ENCODE measurements around the gene RNF8.
A peak's percentile ranks its signal among the peaks of the same experiment; 100 is the strongest.

RNF8 gene

GRCh38 chr6:37309046-37309445 is 44.7 kb upstream of the RNF8 start:
- CTCF ChIA-PET, result interaction anchor here (1.6 to 12.9 kb wide), 2 partner anchors 14 to 16 kb away, joined by 3 to 127 read pairs; no protein-coding TSS in a partner anchor
- DNase-seq (ENCODE audit: extremely low spot score), result no peak
- POLR2A ChIA-PET, result no interaction called here
- TF ChIP-seq CTCF (IDR thresholded peaks at IDR 0.05; ENCODE audit: control extremely low read depth, extremely low read depth, low read depth, missing control alignments), result no peak

- DNase-seq (ENCODE audit: extremely low spot score), result no peak
- no peak for TF ChIP-seq CTCF (IDR thresholded peaks at IDR 0.05; ENCODE audit: control extremely low read depth, extremely low read depth, low read depth, missing control alignments)
- POLR2A ChIA-PET, result no interaction called here
- CTCF ChIA-PET, result interaction anchor here (1.1 to 12.9 kb wide), 5 partner anchors 10 to 292 kb away, joined by 3 to 127 read pairs (median 4); no protein-coding TSS in a partner anchor
Observed at GRCh38 chr6:37309692-37310091, 44.1 kb upstream of the RNF8 start.

GRCh38 chr6:37310966-37311365 is 42.8 kb upstream of the RNF8 start:
- no peak for TF ChIP-seq CTCF (IDR thresholded peaks at IDR 0.05; ENCODE audit: control extremely low read depth, extremely low read depth, low read depth, missing control alignments)
- no peak for DNase-seq (ENCODE audit: extremely low spot score)
- ChIA-PET CTCF (interaction anchor here (0.6 to 12.9 kb wide), 8 partner anchors 7 to 39 kb away, joined by 3 to 127 read pairs (median 4); no protein-coding TSS in a partner anchor), POLR2A (no interaction called here)

- ChIA-PET CTCF (interaction anchor here (5.7 to 12.9 kb wide), 2 partner anchors 8 to 13 kb away, joined by 61 to 127 read pairs; no protein-coding TSS in a partner anchor), POLR2A (no interaction called here)
- no peak for TF ChIP-seq CTCF (IDR thresholded peaks at IDR 0.05; ENCODE audit: control extremely low read depth, extremely low read depth, low read depth, missing control alignments)
- DNase-seq (ENCODE audit: extremely low spot score), result no peak
Observed at GRCh38 chr6:37311741-37312473, 41.9 kb upstream of the RNF8 start.

GRCh38 chr6:37313723-37314486 is 39.9 kb upstream of the RNF8 start:
- no peak for DNase-seq (ENCODE audit: extremely low spot score)
- no peak for TF ChIP-seq CTCF (IDR thresholded peaks at IDR 0.05; ENCODE audit: control extremely low read depth, extremely low read depth, low read depth, missing control alignments)
- POLR2A ChIA-PET, result interaction anchor here (0.5 kb wide), 1 partner anchor 61 kb away, joined by 7 read pairs; no protein-coding TSS in a partner anchor
- CTCF ChIA-PET, result interaction anchor here (0.7 to 12.9 kb wide), 20 partner anchors 10 to 391 kb away, joined by 3 to 127 read pairs (median 4); partner anchors contain the start of genes TBC1D22B and TMEM217

GRCh38 chr6:37314487-37315156 is 39.2 kb upstream of the RNF8 start:
- peak; percentile 63 for TF ChIP-seq CTCF (IDR thresholded peaks at IDR 0.05; ENCODE audit: control extremely low read depth, extremely low read depth, low read depth, missing control alignments)
- peak; percentile 62 for DNase-seq (ENCODE audit: extremely low spot score)
- CTCF ChIA-PET, result interaction anchor here (0.6 to 12.9 kb wide), 24 partner anchors 11 to 390 kb away, joined by 3 to 127 read pairs (median 4); partner anchors contain the start of genes TBC1D22B and TMEM217
- POLR2A ChIA-PET, result no interaction called here

Data from GM10248 (cell line).